GM13976 (cell line): Measurements from ENCODE around the gene F12.

ENCODE experiments used
- DNase-seq: peaks from one replicate; pipeline ENCODE4 v3.0.0; 2012; ENCODE audit warnings: low spot score
- in situ Hi-C: fragments of 300-500 bp; cut with MboI; formaldehyde crosslinking; loops from one replicate; pipeline ENCODE4 v1.12.0; 2022; ENCODE audit warnings: low sequenced_read_pairs, mixed read lengths, inconsistent platforms; ENCODE audit not compliant: unreplicated experiment
- TF ChIP-seq, protein P1 (sequence below): IDR thresholded peaks from 2 replicates; pipeline ENCODE4 v1.5.1; 2012; ENCODE audit warnings: borderline replicate concordance, mild to moderate bottlenecking; ENCODE audit not compliant: insufficient read depth; ENCODE audit errors: extremely low read depth, missing control alignments, control extremely low read depth

Gene F12

DNA sequence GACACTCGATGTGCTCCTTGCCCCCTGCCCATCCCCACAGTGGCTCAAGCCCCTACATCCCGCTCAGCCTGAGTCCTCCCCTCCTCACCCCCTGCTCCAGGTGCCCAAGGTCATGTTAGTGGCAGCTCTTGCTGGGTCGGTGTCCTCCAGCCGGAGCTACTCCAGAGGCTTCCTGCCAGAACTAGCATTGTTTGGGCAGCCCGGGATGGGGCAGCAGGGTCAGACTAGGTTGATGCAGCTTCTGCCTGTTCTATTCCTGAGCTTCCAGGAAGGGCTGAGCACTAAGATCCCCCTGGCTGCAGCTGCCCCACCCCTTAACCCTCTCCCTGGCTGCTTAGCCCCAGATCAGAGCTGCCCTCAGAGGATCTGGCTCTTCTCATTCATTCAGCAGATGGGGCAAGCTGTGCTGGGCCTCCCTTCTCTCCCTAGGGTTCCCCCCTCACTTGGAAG is 51.0 kb downstream of the F12 start:
- no peak for DNase-seq
- in situ Hi-C loops: no loop called here
- TF ChIP-seq, protein P1, sequence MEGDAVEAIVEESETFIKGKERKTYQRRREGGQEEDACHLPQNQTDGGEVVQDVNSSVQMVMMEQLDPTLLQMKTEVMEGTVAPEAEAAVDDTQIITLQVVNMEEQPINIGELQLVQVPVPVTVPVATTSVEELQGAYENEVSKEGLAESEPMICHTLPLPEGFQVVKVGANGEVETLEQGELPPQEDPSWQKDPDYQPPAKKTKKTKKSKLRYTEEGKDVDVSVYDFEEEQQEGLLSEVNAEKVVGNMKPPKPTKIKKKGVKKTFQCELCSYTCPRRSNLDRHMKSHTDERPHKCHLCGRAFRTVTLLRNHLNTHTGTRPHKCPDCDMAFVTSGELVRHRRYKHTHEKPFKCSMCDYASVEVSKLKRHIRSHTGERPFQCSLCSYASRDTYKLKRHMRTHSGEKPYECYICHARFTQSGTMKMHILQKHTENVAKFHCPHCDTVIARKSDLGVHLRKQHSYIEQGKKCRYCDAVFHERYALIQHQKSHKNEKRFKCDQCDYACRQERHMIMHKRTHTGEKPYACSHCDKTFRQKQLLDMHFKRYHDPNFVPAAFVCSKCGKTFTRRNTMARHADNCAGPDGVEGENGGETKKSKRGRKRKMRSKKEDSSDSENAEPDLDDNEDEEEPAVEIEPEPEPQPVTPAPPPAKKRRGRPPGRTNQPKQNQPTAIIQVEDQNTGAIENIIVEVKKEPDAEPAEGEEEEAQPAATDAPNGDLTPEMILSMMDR: no peak

DNA sequence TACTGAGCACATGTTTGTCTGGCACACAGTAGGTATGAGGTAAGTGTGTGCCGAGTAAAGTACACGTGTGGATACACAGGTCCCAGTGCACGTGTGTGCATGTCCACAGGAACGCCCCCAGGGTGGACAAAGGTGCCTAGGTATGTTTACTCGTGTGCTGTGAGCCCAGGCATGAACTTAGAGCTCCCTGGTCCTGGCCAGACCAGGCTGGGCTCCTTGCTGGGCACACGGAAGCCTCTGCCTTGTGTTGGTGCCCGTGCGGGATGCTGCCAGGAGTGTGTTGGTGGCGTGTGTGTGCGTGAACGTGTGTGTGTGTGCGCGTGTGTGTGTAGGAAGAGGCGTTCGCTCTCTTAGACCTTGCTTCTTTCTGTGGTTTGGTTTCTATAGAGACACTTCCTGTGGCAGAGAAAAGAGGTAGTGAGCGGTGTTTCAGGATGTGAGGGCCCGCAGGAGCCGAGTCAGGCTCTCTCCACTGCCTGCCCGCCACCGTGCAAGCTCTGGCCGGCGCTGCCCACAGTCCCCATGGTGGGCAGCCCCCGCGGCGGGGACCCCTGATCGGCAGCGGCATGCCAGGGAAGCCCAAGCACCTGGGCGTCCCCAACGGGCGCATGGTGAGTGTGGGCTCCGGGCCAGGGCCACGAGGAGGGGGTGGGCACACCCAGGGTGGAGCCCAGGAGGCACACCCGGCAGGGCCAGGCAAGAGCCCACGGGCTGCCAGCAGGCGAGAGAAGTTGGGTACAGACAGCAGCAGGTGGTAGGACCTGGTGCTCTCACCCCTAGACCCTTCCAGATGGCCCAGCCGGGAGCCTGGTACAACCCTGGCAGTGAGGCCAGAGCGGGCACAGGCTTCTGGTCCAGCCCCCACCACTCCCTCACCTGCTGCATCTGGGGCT is 51.7 kb downstream of the F12 start, which contains the start of gene RGS14:
RGS14 (plus strand) TSS at position 466 of the 893 bp plus-strand sequence; CDS start at position 567, 101 bp downstream.
- in situ Hi-C loops: no loop called here
- TF ChIP-seq, protein P1: no peak
- DNase-seq: peak; percentile 93

GRCh38 chr5:177357146-177357458 is 52.3 kb downstream of the F12 start:
- TF ChIP-seq, protein P1: no peak
- in situ Hi-C loops: no loop called here
- DNase-seq: no peak

DNA sequence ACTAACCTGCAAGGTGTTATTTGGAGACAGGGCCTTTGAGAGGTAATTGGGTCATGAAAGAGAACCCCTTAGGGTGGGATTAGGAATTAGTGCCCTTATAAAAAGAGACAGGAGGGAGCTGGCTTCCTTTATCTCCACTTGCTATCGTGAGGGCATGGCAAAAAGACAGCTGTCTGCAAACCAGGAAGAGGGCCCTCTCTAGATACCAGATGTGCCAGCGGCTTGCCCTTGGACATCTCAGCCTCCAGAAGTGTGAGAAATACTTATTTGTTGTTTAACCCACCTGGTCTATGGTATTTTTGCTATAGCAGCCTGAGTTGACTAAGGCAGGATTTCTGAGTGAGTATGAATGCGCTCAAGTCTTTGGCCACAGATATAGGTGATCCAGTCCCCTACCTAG is 52.6 kb downstream of the F12 start:
- TF ChIP-seq, protein P1: no peak
- no peak for DNase-seq
- in situ Hi-C loops: no loop called here

DNA sequence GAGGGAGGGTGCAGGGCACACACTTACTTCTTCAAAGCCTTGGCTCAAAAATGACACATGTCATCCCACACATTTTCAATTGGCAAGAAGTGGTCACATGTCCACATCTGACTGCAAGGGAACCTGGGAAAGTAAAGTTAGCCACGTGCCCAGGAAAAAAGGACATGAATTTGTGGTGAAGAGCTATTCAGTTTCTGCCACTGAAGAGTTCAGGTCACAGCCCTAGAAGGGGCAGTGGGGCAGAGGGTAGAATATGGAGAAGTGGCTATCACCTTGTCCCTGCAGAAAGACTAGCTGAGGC is 53.5 kb downstream of the F12 start:
- TF ChIP-seq, protein P1: no peak
- in situ Hi-C loops: no loop called here
- no peak for DNase-seq

DNA sequence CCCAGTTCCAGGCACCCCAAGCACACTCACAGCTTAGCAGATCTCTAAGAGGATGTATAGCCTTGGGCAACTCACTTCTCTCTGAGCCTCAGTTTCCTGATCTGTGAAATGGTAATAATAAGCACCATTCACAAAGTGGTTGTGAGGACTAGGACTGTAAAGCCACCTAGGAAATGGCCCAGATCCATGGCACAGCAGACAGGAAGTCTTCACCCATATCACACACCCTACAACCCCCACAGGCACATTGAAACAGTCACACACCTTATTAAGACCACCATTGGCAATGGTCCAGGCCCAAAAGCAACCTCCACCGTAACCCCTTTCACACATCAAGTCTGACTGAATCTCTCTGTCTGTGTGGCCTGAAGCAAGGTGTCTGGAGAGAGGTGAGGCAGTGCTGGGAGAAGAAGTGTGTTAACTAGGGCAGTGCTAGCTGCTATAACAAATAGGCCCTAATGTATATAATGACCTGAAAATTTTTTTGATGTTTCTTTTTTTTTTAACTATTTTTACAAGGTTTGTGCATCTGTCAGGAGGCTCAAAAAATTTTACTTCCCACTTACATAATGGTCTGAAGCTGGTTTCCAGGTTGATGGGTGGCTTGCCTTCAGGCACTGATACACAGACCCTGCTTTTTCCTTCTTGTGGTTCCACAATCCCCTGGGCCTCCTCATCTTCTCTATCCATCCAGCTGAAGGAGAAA is 54.0 kb downstream of the F12 start:
- in situ Hi-C loops: no loop called here
- DNase-seq: no peak
- TF ChIP-seq, protein P1: no peak
